ENCODE results near the gene ZNF212. TPM values are rescaled to one million over a fixed set of nuclear protein-coding genes. Genes with fewer than 3 reads are reported as not detected.

Gene ZNF212
- total RNA-seq, 2 experiments from 2014 or later, result 10.5 to 13.4 TPM

DNA sequence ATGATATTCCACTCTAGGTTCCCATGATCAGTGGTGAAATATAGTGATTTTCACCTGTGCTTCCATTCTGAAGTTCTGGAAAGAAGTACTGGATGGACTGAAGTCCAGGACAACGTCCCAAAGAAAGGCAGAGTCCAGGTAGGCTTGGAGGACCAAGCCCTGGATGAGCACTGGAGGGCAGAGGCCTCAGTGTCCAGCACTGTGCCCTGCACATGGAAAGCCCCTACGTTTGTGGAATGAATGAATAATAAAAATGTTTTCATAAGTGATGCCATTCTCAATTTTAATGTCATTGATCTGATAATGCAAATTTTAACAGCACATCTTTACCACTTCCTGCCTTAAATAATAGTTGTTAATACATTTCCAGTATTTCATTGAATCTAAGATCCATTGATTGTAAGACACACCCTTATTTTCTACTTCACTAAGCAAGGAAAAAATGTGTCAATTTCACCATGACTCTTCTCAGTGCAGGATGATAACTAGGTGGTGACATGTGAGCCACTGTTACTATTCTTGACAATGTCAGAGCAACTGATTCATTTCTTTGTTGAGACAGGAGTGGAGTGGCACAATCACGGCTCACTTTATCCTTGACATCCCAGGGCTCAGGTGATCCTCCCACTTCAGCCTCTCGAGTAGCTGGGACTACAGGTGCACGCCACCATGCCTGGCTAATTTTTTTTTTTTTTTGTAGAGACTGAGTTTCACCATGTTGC is 57.7 kb downstream of the ZNF212 start:
- TF ChIP-seq, protein P1, sequence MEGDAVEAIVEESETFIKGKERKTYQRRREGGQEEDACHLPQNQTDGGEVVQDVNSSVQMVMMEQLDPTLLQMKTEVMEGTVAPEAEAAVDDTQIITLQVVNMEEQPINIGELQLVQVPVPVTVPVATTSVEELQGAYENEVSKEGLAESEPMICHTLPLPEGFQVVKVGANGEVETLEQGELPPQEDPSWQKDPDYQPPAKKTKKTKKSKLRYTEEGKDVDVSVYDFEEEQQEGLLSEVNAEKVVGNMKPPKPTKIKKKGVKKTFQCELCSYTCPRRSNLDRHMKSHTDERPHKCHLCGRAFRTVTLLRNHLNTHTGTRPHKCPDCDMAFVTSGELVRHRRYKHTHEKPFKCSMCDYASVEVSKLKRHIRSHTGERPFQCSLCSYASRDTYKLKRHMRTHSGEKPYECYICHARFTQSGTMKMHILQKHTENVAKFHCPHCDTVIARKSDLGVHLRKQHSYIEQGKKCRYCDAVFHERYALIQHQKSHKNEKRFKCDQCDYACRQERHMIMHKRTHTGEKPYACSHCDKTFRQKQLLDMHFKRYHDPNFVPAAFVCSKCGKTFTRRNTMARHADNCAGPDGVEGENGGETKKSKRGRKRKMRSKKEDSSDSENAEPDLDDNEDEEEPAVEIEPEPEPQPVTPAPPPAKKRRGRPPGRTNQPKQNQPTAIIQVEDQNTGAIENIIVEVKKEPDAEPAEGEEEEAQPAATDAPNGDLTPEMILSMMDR (IDR thresholded peaks at IDR 0.05), result no peak
- intact Hi-C loops (cut with micrococcal nuclease), result no loop called here

DNA sequence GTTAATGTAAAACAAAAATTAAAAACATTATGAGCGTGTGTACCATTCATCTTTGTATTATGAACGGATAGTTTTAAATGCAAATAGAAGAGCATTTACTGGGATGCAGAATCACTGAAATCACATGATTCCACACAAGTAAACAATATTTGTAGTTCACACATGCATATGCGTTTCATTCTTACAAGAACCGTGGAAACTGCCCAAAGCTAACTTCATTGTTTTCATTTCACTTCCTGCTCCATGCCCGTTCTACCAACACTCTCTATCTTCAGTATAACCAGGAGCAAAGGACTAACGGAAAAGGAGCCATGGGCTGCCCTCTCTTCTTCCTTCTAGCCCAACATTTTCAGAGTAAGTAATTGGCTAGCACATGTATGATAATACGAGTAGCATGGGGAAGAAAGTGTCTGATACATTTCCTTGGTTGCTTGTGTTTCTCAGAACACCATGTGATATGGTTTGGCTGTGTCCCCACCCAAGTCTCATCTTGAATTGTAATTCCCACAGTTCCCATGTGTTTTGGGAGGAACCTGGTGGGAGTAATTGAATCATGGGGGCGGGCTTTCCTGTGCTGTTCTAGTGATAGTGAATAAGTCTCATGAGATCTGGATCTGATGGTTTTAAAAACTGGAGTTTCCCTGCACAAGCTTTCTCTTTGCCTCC is 61.3 kb downstream of the ZNF212 start:
- H3K4me3 Mint-ChIP-seq, result no peak overlapping the region
- no peaks in the 10 kb centered on the region for H3K9me3 Mint-ChIP-seq
- ChIA-PET POLR2A (interaction anchor here (0.7 kb wide), 1 partner anchor 15 kb away, joined by 3 read pairs; no protein-coding TSS in a partner anchor), CTCF (no interaction called here)
- H3K27ac Mint-ChIP-seq, result no peak overlapping the region
- H3K4me1 Mint-ChIP-seq (ENCODE audit: low read depth), result peaks cover 6% of the 10 kb centered on the region
- intact Hi-C loops (cut with micrococcal nuclease), result no loop called here
- no peaks in the 10 kb centered on the region for H3K27me3 Mint-ChIP-seq
- ATAC-seq (no peak), DNase-seq (no peak)
- TF ChIP-seq, protein P1 (IDR thresholded peaks at IDR 0.05), result no peak
- H3K36me3 Mint-ChIP-seq (ENCODE audit: low read depth), result no peaks in the 10 kb centered on the region

More for the DNA sequence above, 57.7 kb downstream of the ZNF212 start:
- POLR2A ChIA-PET, result interaction anchor here (1.0 kb wide), 1 partner anchor 14 kb away, joined by 3 read pairs; no protein-coding TSS in a partner anchor
- peak overlapping the region; percentile 51 for H3K27ac Mint-ChIP-seq
- no peaks in the 10 kb centered on the region for H3K36me3 Mint-ChIP-seq (ENCODE audit: low read depth)
- DNase-seq (no peak), ATAC-seq (peak; percentile 67)
- H3K4me1 Mint-ChIP-seq (ENCODE audit: low read depth), result peaks cover 6% of the 10 kb centered on the region
- H3K27me3 Mint-ChIP-seq, result no peaks in the 10 kb centered on the region
- no peak overlapping the region for H3K4me3 Mint-ChIP-seq
- no peaks in the 10 kb centered on the region for H3K9me3 Mint-ChIP-seq
- CTCF ChIA-PET, result interaction anchor here (1.7 kb wide), 1 partner anchor 13 kb away, joined by 7 read pairs; no protein-coding TSS in a partner anchor

DNA sequence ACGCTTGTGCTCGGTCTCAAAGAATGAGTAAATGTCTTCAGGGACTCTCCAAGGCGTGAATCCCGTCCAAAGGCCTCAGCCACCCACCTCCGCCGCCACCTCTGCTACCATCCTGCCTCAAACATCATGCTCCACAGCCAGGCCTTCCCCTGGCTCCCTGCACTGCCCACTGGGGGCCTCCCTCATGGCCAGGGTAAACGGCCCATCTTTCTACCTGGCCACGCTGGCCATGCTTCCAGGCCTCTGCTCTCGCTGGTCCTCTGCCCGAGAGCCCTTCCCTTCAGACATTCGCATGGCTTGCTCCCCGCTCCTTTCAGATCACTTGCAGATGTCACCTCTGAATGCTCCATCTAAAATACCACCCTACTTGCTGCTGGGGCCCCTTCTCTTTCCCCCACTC is 62.8 kb downstream of the ZNF212 start:
- no peak for ATAC-seq
- ChIA-PET CTCF (no interaction called here), POLR2A (no interaction called here)
- no peak for DNase-seq
- TF ChIP-seq, protein P1 (IDR thresholded peaks at IDR 0.05), result no peak
- H3K27me3 Mint-ChIP-seq, result no peaks in the 10 kb centered on the region
- H3K36me3 Mint-ChIP-seq (ENCODE audit: low read depth), result no peaks in the 10 kb centered on the region
- no peak overlapping the region for H3K27ac Mint-ChIP-seq
- H3K4me3 Mint-ChIP-seq, result no peak overlapping the region
- no peaks in the 10 kb centered on the region for H3K9me3 Mint-ChIP-seq
- intact Hi-C loops (cut with micrococcal nuclease), result no loop called here
- H3K4me1 Mint-ChIP-seq (ENCODE audit: low read depth), result peaks cover 2% of the 10 kb centered on the region

DNA sequence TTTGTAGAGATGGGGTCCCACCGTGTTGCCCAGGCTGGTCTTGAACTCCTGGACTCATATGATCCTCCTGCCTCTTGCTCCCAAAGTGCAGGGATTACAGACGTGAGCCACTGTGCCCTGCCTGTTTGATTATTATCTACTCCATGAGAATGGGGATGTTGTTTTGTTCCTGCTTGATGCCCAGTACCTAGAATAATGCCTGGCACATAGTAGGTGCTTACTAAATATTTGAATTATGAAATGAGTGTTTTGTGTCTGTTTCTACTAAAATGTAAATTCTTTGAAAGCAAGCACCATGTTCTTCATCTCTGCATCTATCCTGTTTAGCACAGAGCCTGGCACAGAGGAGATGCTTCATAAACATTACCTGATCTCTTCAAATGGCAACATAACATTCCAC is 63.4 kb downstream of the ZNF212 start:
- ATAC-seq, result no peak
- TF ChIP-seq, protein P1 (IDR thresholded peaks at IDR 0.05), result no peak
- no peaks in the 10 kb centered on the region for H3K9me3 Mint-ChIP-seq

DNA sequence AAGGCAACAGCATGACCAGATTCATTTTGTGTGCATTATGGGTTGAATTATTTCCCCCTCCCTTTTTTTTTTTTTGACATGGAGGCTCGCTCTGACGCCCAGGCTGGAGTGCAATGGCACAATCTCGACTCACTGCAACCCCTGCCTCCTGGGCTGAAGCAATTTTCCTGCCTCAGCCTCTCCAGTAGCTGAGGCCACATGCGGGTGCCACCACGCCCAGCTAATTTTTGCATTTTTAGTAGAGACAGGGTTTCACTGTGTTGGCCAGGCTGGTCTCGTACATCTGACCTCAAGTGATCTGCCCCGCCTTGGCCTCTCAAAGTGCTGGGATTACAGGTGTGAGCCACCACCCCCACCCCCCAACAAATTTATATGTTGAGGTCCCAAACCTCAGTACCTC is 64.6 kb downstream of the ZNF212 start:
- ChIA-PET POLR2A (no interaction called here), CTCF (no interaction called here)
- Mint-ChIP-seq H3K27me3 (no peaks in the 10 kb centered on the region), H3K4me1 (ENCODE audit: low read depth) (no peaks in the 10 kb centered on the region), H3K36me3 (ENCODE audit: low read depth) (no peaks in the 10 kb centered on the region), H3K4me3 (no peak overlapping the region), H3K9me3 (no peaks in the 10 kb centered on the region), H3K27ac (no peak overlapping the region)
- no peak for ATAC-seq
- intact Hi-C loops (cut with micrococcal nuclease), result no loop called here
- DNase-seq, result no peak
- TF ChIP-seq, protein P1 (IDR thresholded peaks at IDR 0.05), result no peak

More for the DNA sequence above, 63.4 kb downstream of the ZNF212 start:
- intact Hi-C loops (cut with micrococcal nuclease), result no loop called here
- Mint-ChIP-seq H3K27me3 (no peaks in the 10 kb centered on the region), H3K4me1 (ENCODE audit: low read depth) (no peaks in the 10 kb centered on the region), H3K4me3 (no peak overlapping the region), H3K27ac (no peak overlapping the region), H3K36me3 (ENCODE audit: low read depth) (no peaks in the 10 kb centered on the region)
- ChIA-PET CTCF (no interaction called here), POLR2A (no interaction called here)
- DNase-seq, result no peak
